ENCODE data around the gene FMN1. TPM values are rescaled to one million over a fixed set of nuclear protein-coding genes. Genes with fewer than 3 reads are reported as not detected.

The FMN1 gene
- polyA plus RNA-seq, 3 donors = 0.28 to 3.7 (median 0.34) TPM

- Histone ChIP-seq H3K4me3 (replicated peaks in 1 of 3; ENCODE audit: low read depth in 2 of 3, low read length in 3 of 3) (no peak overlapping the region), H3K79me2 (ENCODE audit: insufficient read depth, low read length) (no peaks in the 10 kb centered on the region), H2AFZ (ENCODE audit: insufficient read depth, low read depth, low read length, poor library complexity, severe bottlenecking) (no peak overlapping the region), H3K9me3 (replicated peaks in 1 of 2; ENCODE audit: control insufficient read depth in 1 of 2, insufficient read depth in 1 of 2, low read length in 2 of 2) (no peaks in the 10 kb centered on the region), H3K27ac (ENCODE audit: low read depth in 1 of 2, low read length in 2 of 2) (no peak overlapping the region), H3K27me3 (ENCODE audit: control insufficient read depth in 2 of 2, insufficient read depth in 2 of 2, low read length in 2 of 2) (no peaks in the 10 kb centered on the region), H3K4me2 (replicated peaks; ENCODE audit: extremely low read depth, low read length, poor library complexity, severe bottlenecking) (no peak overlapping the region), H3K4me1 (ENCODE audit: control insufficient read depth in 1 of 2, insufficient read depth in 2 of 2, low read length in 2 of 2) (no peaks in the 10 kb centered on the region), H4K20me1 (ENCODE audit: insufficient read depth, low read length) (peaks cover 5% of the 10 kb centered on the region), H3K36me3 (replicated peaks in 1 of 2; ENCODE audit: control insufficient read depth in 1 of 2, insufficient read depth in 2 of 2, low read length in 2 of 2) (peaks cover 0 to 18% of the 10 kb centered on the region in 2 donors), H3K9ac (ENCODE audit: insufficient read depth, low read length, poor library complexity, severe bottlenecking) (no peak overlapping the region)
- Mint-ChIP-seq H3K9me3 (peaks cover 0 to 2% (median 0%) of the 10 kb centered on the region in 7 donors), H3K27me3 (ENCODE audit: low read depth in 3 of 3) (peaks cover 0 to 2% (median 2%) of the 10 kb centered on the region in 3 donors), H3K4me1 (no peaks in the 10 kb centered on the region), H3K27ac (no peak overlapping the region), H3K4me3 (no peak overlapping the region), H3K36me3 (peaks cover 8 to 18% of the 10 kb centered on the region in 2 donors)
- no peak for TF ChIP-seq CTCF (IDR thresholded peaks at IDR 0.05)
- intact Hi-C loops (cut with micrococcal nuclease) = no loop called here
- no peak for DNase-seq
- 88% methylated on average over 2 of the region's 6 CpGs for WGBS (ENCODE audit: insufficient coverage)
These were observed 228.6 kb downstream of the FMN1 start for GRCh38 chr15:32965897-32966296.

- Histone ChIP-seq H3K4me2 (replicated peaks; ENCODE audit: extremely low read depth, low read length, poor library complexity, severe bottlenecking) (no peak overlapping the region), H3K27me3 (ENCODE audit: control insufficient read depth in 2 of 2, insufficient read depth in 2 of 2, low read length in 2 of 2) (no peaks in the 10 kb centered on the region), H3K79me2 (ENCODE audit: insufficient read depth, low read length) (no peaks in the 10 kb centered on the region), H2AFZ (ENCODE audit: insufficient read depth, low read depth, low read length, poor library complexity, severe bottlenecking) (no peak overlapping the region), H3K4me3 (replicated peaks in 1 of 3; ENCODE audit: low read depth in 2 of 3, low read length in 3 of 3) (no peak overlapping the region), H3K9ac (ENCODE audit: insufficient read depth, low read length, poor library complexity, severe bottlenecking) (no peak overlapping the region), H3K4me1 (ENCODE audit: control insufficient read depth in 1 of 2, insufficient read depth in 2 of 2, low read length in 2 of 2) (no peaks in the 10 kb centered on the region), H3K27ac (ENCODE audit: low read depth in 1 of 2, low read length in 2 of 2) (no peak overlapping the region), H3K9me3 (replicated peaks in 1 of 2; ENCODE audit: control insufficient read depth in 1 of 2, insufficient read depth in 1 of 2, low read length in 2 of 2) (no peaks in the 10 kb centered on the region), H3K36me3 (replicated peaks in 1 of 2; ENCODE audit: control insufficient read depth in 1 of 2, insufficient read depth in 2 of 2, low read length in 2 of 2) (no peaks in the 10 kb centered on the region), H4K20me1 (ENCODE audit: insufficient read depth, low read length) (no peaks in the 10 kb centered on the region)
- no peak overlapping the region for H3K4me3 Mint-ChIP-seq
- TF ChIP-seq CTCF (IDR thresholded peaks at IDR 0.05) = no peak
- H3K27ac Mint-ChIP-seq = no peak overlapping the region
- no peaks in the 10 kb centered on the region for H3K4me1 Mint-ChIP-seq
- DNase-seq = no peak
- peaks cover 0 to 3% (median 0%) of the 10 kb centered on the region in 3 donors for H3K27me3 Mint-ChIP-seq (ENCODE audit: low read depth in 3 of 3)
- H3K9me3 Mint-ChIP-seq = peaks cover 0 to 2% (median 0%) of the 10 kb centered on the region in 7 donors
- intact Hi-C loops (cut with micrococcal nuclease) = no loop called here
- no CpG with 5 or more reads among the region's 1 CpG for WGBS (ENCODE audit: insufficient coverage)
- H3K36me3 Mint-ChIP-seq = peaks cover 0 to 11% of the 10 kb centered on the region in 2 donors
These were observed 235.4 kb downstream of the FMN1 start for GRCh38 chr15:32959077-32959476.
